ENCODE results near the gene KIRREL3. TPM values are rescaled to one million over a fixed set of nuclear protein-coding genes. Genes with fewer than 3 reads are reported as not detected.
A peak's percentile ranks its signal among the peaks of the same experiment; 100 is the strongest.

The KIRREL3 gene
- total RNA-seq, 2 experiments from 2014 or later, result not detected

- no peaks in the 10 kb centered on the region for H3K36me3 Mint-ChIP-seq (ENCODE audit: low read depth)
- POLR2A ChIA-PET, result interaction anchor here (1.5 kb wide), 1 partner anchor 40 kb away, joined by 8 read pairs; no protein-coding TSS in a partner anchor
- peak; percentile 98 for TF ChIP-seq CTCF (IDR thresholded peaks at IDR 0.05)
- Histone ChIP-seq H3K36me3 (ENCODE audit: insufficient read depth, low read length) (no peaks in the 10 kb centered on the region), H3K27ac (ENCODE audit: low read depth in 1 of 2, low read length in 2 of 2) (no peak overlapping the region), H3K27me3 (ENCODE audit: control insufficient read depth in 1 of 2, insufficient read depth in 2 of 2, low read length in 2 of 2) (peaks cover 0 to 7% of the 10 kb centered on the region in 2 experiments), H3K4me3 (ENCODE audit: low read length) (no peak overlapping the region), H3K9me3 (ENCODE audit: control insufficient read depth in 1 of 2, insufficient read depth in 1 of 2, low read length in 2 of 2) (no peaks in the 10 kb centered on the region), H3K4me1 (ENCODE audit: insufficient read depth, low read length) (peaks cover 6% of the 10 kb centered on the region)
- peaks cover 6% of the 10 kb centered on the region for H3K4me1 Mint-ChIP-seq (ENCODE audit: low read depth)
- peaks cover 6% of the 10 kb centered on the region for H3K27me3 Mint-ChIP-seq
- ATAC-seq (ENCODE audit: poor library complexity), result peak; percentile 66
- intact Hi-C loops (cut with DNase I, micrococcal nuclease), result loop anchor here (1.0 to 2.0 kb wide), 2 partner anchors 39 to 550 kb away; no protein-coding TSS in a partner anchor
- CTCF ChIA-PET, result interaction anchor here (1.0 to 1.7 kb wide), 2 partner anchors 39 to 905 kb away, joined by 4 to 25 read pairs; no protein-coding TSS in a partner anchor
- H3K4me3 Mint-ChIP-seq, result no peak overlapping the region
- DNase-seq, result peak; percentile 47 to 83 (median 64)
- no peaks in the 10 kb centered on the region for H3K9me3 Mint-ChIP-seq
- H3K27ac Mint-ChIP-seq, result no peak overlapping the region
Observed at GRCh38 chr11:126440792-126441514, 559.6 kb downstream of the KIRREL3 start.

- peaks cover 0 to 7% of the 10 kb centered on the region in 2 experiments for H3K27me3 ChIP-seq (ENCODE audit: control insufficient read depth in 1 of 2, insufficient read depth in 2 of 2, low read length in 2 of 2)
- POLR2A ChIA-PET, result interaction anchor here (1.5 kb wide), 1 partner anchor 40 kb away, joined by 8 read pairs; no protein-coding TSS in a partner anchor
Observed at GRCh38 chr11:126440276-126440675, 560.3 kb downstream of the KIRREL3 start.

DNA sequence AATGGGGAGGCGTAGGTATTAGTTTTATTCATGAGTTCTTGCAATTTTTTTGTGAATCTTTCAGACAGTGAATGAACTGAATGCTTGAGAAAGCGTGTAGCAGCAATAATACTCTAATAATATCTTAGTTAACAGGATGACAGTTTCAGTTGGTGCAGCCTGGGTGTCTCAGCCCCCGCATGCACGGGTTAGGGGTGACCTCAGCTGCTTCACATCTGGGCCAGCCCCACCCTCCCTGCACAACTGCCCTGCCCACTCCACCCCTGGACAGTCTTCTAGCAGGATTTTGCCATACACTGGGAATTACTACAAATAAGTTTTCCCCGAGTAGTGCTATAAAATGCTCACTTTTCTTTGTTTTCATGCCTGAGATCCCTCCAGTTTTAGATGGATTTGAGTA, 561.9 kb downstream of the KIRREL3 start:
- Histone ChIP-seq H3K9me3 (ENCODE audit: control insufficient read depth in 1 of 2, insufficient read depth in 1 of 2, low read length in 2 of 2) (no peaks in the 10 kb centered on the region), H3K27me3 (ENCODE audit: control insufficient read depth in 1 of 2, insufficient read depth in 2 of 2, low read length in 2 of 2) (peaks cover 0 to 7% of the 10 kb centered on the region in 2 experiments), H3K4me3 (ENCODE audit: low read length) (no peak overlapping the region), H3K27ac (ENCODE audit: low read depth in 1 of 2, low read length in 2 of 2) (no peak overlapping the region), H3K4me1 (ENCODE audit: insufficient read depth, low read length) (peaks cover 6% of the 10 kb centered on the region), H3K36me3 (ENCODE audit: insufficient read depth, low read length) (no peaks in the 10 kb centered on the region)
- Mint-ChIP-seq H3K9me3 (no peaks in the 10 kb centered on the region), H3K27ac (no peak overlapping the region), H3K27me3 (peaks cover 6% of the 10 kb centered on the region), H3K4me1 (ENCODE audit: low read depth) (peaks cover 6% of the 10 kb centered on the region), H3K4me3 (no peak overlapping the region), H3K36me3 (ENCODE audit: low read depth) (no peaks in the 10 kb centered on the region)
- no peak for DNase-seq
- intact Hi-C loops (cut with DNase I, micrococcal nuclease), result loop anchor here in 1 of 2 experiments (10.0 kb wide), 1 partner anchor 436 kb away; no protein-coding TSS in a partner anchor
- POLR2A ChIA-PET, result no interaction called here
- CTCF ChIA-PET, result no interaction called here
- no peak for ATAC-seq (ENCODE audit: poor library complexity)
- no peak for TF ChIP-seq CTCF (IDR thresholded peaks at IDR 0.05)

More at GRCh38 chr11:126440276-126440675, 560.3 kb downstream of the KIRREL3 start:
- Mint-ChIP-seq H3K27ac (no peak overlapping the region), H3K9me3 (no peaks in the 10 kb centered on the region), H3K4me1 (ENCODE audit: low read depth) (peaks cover 6% of the 10 kb centered on the region), H3K36me3 (ENCODE audit: low read depth) (no peaks in the 10 kb centered on the region), H3K27me3 (peaks cover 6% of the 10 kb centered on the region), H3K4me3 (no peak overlapping the region)
- H3K4me3 ChIP-seq (ENCODE audit: low read length), result no peak overlapping the region
- intact Hi-C loops (cut with DNase I, micrococcal nuclease), result loop anchor here (2.0 kb wide), 1 partner anchor 551 kb away; no protein-coding TSS in a partner anchor
- H3K4me1 ChIP-seq (ENCODE audit: insufficient read depth, low read length), result peaks cover 6% of the 10 kb centered on the region
- ATAC-seq (ENCODE audit: poor library complexity) (no peak), DNase-seq (no peak)
- no peak for TF ChIP-seq CTCF (IDR thresholded peaks at IDR 0.05)
- H3K27ac ChIP-seq (ENCODE audit: low read depth in 1 of 2, low read length in 2 of 2), result no peak overlapping the region
- no peaks in the 10 kb centered on the region for H3K9me3 ChIP-seq (ENCODE audit: control insufficient read depth in 1 of 2, insufficient read depth in 1 of 2, low read length in 2 of 2)
- H3K36me3 ChIP-seq (ENCODE audit: insufficient read depth, low read length), result no peaks in the 10 kb centered on the region
- CTCF ChIA-PET, result interaction anchor here (1.0 to 1.7 kb wide), 2 partner anchors 40 to 906 kb away, joined by 4 to 25 read pairs; no protein-coding TSS in a partner anchor

Data from CD4-positive, alpha-beta T cell (primary cell).